Esophagus (tissue), 2 donors: ENCODE data around the gene UGCG. TPM values are rescaled to one million over a fixed set of nuclear protein-coding genes. Genes with fewer than 3 reads are reported as not detected.

Experiments used
- H3K27ac ChIP-seq, 2 donors: one replicate each; pipeline ENCODE4 v1.5.1; 2013; ENCODE audit warnings: low read depth in 2 of 2, mild to moderate bottlenecking in 2 of 2, inconsistent platforms in 1 of 2, low read length in 1 of 2, moderate library complexity in 1 of 2
- H3K27me3 ChIP-seq, 2 donors: one replicate each; pipeline ENCODE4 v1.6.1; 2013; ENCODE audit warnings: low read length in 2 of 2, control low read depth in 1 of 2, mild to moderate bottlenecking in 1 of 2; ENCODE audit not compliant: insufficient read depth in 2 of 2, control insufficient read depth in 1 of 2
- H3K36me3 ChIP-seq, 2 donors: one replicate each; pipeline ENCODE4 v1.6.1; 2013; ENCODE audit warnings: low read length in 1 of 2; ENCODE audit not compliant: control insufficient read depth in 2 of 2, insufficient read depth in 2 of 2
- H3K4me1 ChIP-seq, 2 donors: one replicate each; pipeline ENCODE4 v1.6.1; 2013; ENCODE audit warnings: low read length in 1 of 2; ENCODE audit not compliant: control insufficient read depth in 2 of 2, insufficient read depth in 2 of 2
- H3K4me3 ChIP-seq, 2 donors: one replicate each; pipeline ENCODE4 v1.5.1; 2013; ENCODE audit warnings: low read length in 2 of 2, mild to moderate bottlenecking in 2 of 2, low read depth in 1 of 2, moderate library complexity in 1 of 2
- H3K9me3 ChIP-seq, 2 donors: one replicate each; pipeline ENCODE4 v1.6.1; 2013; ENCODE audit warnings: mild to moderate bottlenecking in 2 of 2, low read depth in 1 of 2, low read length in 1 of 2, moderate library complexity in 1 of 2; ENCODE audit not compliant: control insufficient read depth in 2 of 2, insufficient read depth in 1 of 2
- WGBS, 2 donors: extraction: QIAGEN DNeasy Blood & Tissue Kit; methylation state at CpG; one replicate each; pipeline ENCODE4 v1.1.7; 2013; 5-methylcytosine and 5-hydroxymethylcytosine counted together
- polyA plus RNA-seq, 2 donors: library from polyadenylated mRNA; stranded (reverse); fragments of 200-250 nt; gene quantifications; one replicate each; pipeline ENCODE4 v1.2.3, GENCODE V29; 2013
- donor health status: healthy with polysubstance abuse.
- donor health status: Bipolar disorder and iron deficiency.

The UGCG gene
- polyA plus RNA-seq = 10 to 100 TPM; 26.7 to 37.7 TPM

GRCh38 chr9:111895996-111896941, at the start of gene UGCG:
Gene UGCG, plus strand, starts transcription at chr9:111896814. Its CDS starts 402 bp downstream, at chr9:111897216.
- no peaks in the 10 kb centered on the region for H3K27me3 ChIP-seq
- no peaks in the 10 kb centered on the region for H3K36me3 ChIP-seq
- 1% methylated on average over 56 to 84 of the region's 84 CpGs for WGBS, 2 donors
- H3K27ac ChIP-seq = peak within 1 kb of the TSS; percentile 97
- no peaks in the 10 kb centered on the region for H3K4me1 ChIP-seq
- H3K9me3 ChIP-seq = no peaks in the 10 kb centered on the region
- peak within 1 kb of the TSS; percentile 71 to 80 for H3K4me3 ChIP-seq

- H3K27me3 ChIP-seq = no peaks in the 10 kb centered on the region
- WGBS, 2 donors = 19 to 33% methylated on average over 2 of the region's 2 CpGs
- no peaks in the 10 kb centered on the region for H3K36me3 ChIP-seq
- H3K27ac ChIP-seq = peak overlapping the region; percentile 49 to 73
- peaks cover 0 to 3% of the 10 kb centered on the region in 2 donors for H3K4me1 ChIP-seq
- no peak overlapping the region for H3K4me3 ChIP-seq
- H3K9me3 ChIP-seq = no peaks in the 10 kb centered on the region
Measured at GRCh38 chr9:111851553-111851952, 45.1 kb upstream of the UGCG start.

GRCh38 chr9:111852291-111852690, 44.3 kb upstream of the UGCG start:
- H3K9me3 ChIP-seq = no peaks in the 10 kb centered on the region
- no peak overlapping the region for H3K27ac ChIP-seq
- no peaks in the 10 kb centered on the region for H3K27me3 ChIP-seq
- peaks cover 0 to under 1% of the 10 kb centered on the region in 2 donors for H3K4me1 ChIP-seq
- H3K36me3 ChIP-seq = no peaks in the 10 kb centered on the region
- WGBS, 2 donors = 77 to 90% methylated on average over 1 of the region's 1 CpG
- H3K4me3 ChIP-seq = no peak overlapping the region

GRCh38 chr9:111853450-111853827, 43.2 kb upstream of the UGCG start:
- no peak overlapping the region for H3K27ac ChIP-seq
- no peaks in the 10 kb centered on the region for H3K27me3 ChIP-seq
- H3K4me1 ChIP-seq = no peaks in the 10 kb centered on the region
- no peaks in the 10 kb centered on the region for H3K36me3 ChIP-seq
- H3K9me3 ChIP-seq = no peaks in the 10 kb centered on the region
- no peak overlapping the region for H3K4me3 ChIP-seq

- no peaks in the 10 kb centered on the region for H3K4me1 ChIP-seq
- H3K9me3 ChIP-seq = no peaks in the 10 kb centered on the region
- H3K27me3 ChIP-seq = no peaks in the 10 kb centered on the region
- H3K27ac ChIP-seq = no peak overlapping the region
- whole genome bisulfite sequencing, 2 donors = 71 to 83% methylated on average over 4 of the region's 4 CpGs
- H3K4me3 ChIP-seq = no peak overlapping the region
- H3K36me3 ChIP-seq = no peaks in the 10 kb centered on the region
Measured at GRCh38 chr9:111854799-111855198, 41.8 kb upstream of the UGCG start.

- Histone ChIP-seq H3K27ac (peak overlapping the region; percentile 60 to 78), H3K27me3 (no peaks in the 10 kb centered on the region)
Measured at GRCh38 chr9:111857555-111858211, 38.9 kb upstream of the UGCG start.

GRCh38 chr9:111860443-111860842, 36.2 kb upstream of the UGCG start:
- Histone ChIP-seq H3K36me3 (no peaks in the 10 kb centered on the region), H3K9me3 (no peaks in the 10 kb centered on the region), H3K27ac (no peak overlapping the region), H3K4me1 (no peaks in the 10 kb centered on the region), H3K27me3 (no peaks in the 10 kb centered on the region), H3K4me3 (no peak overlapping the region)
- WGBS, 2 donors = 88 to 93% methylated on average over 4 of the region's 4 CpGs

More at GRCh38 chr9:111857555-111858211, 38.9 kb upstream of the UGCG start:
- no peaks in the 10 kb centered on the region for H3K36me3 ChIP-seq
- WGBS, 2 donors = 57 to 74% methylated on average over 3 of the region's 3 CpGs
- no peak overlapping the region for H3K4me3 ChIP-seq
- H3K9me3 ChIP-seq = no peaks in the 10 kb centered on the region
- no peaks in the 10 kb centered on the region for H3K4me1 ChIP-seq

- Histone ChIP-seq H3K36me3 (no peaks in the 10 kb centered on the region), H3K27ac (peak overlapping the region; percentile 8 to 21), H3K4me3 (no peak overlapping the region), H3K27me3 (no peaks in the 10 kb centered on the region), H3K9me3 (peaks cover 0 to 3% of the 10 kb centered on the region in 2 donors), H3K4me1 (no peaks in the 10 kb centered on the region)
- WGBS, 2 donors = 78 to 83% methylated on average over 3 of the region's 3 CpGs
Measured at GRCh38 chr9:111863636-111864035, 33.0 kb upstream of the UGCG start.

- Histone ChIP-seq H3K27ac (no peak overlapping the region), H3K36me3 (no peaks in the 10 kb centered on the region), H3K4me3 (no peak overlapping the region), H3K27me3 (no peaks in the 10 kb centered on the region), H3K4me1 (no peaks in the 10 kb centered on the region), H3K9me3 (peaks cover 0 to 3% of the 10 kb centered on the region in 2 donors)
- WGBS, 2 donors = 38 to 52% methylated on average over 5 of the region's 5 CpGs
Measured at GRCh38 chr9:111866976-111867375, 29.6 kb upstream of the UGCG start.
